K562 (cell line): ENCODE results near the gene NPAS2. TPM values are rescaled to one million over a fixed set of nuclear protein-coding genes. Genes with fewer than 3 reads are reported as not detected.

Source experiments
- ATAC-seq: fragments of 200-7000 bp; cut with Tn5 transposase; 3 replicates; pipeline ENCODE4 v1.9.1; 2020; ENCODE audit warnings: moderate library complexity
- BruUV-seq: library from RNA; stranded (reverse); fragments of 400-500 nt; replicated peaks from 2 replicates; lab custom pipeline; 2021; lab: Mats Ljungman, UMichigan
- CTCF ChIA-PET: fragments of 300-600 bp; formaldehyde crosslinking; extraction: SDS; loops from one replicate; lab custom pipeline; 2021; ENCODE audit warnings: low intra/inter-chr PET ratio; lab: Yijun Ruan, JAX
- POLR2A ChIA-PET: fragments of 300-600, 350-650 bp; sonication (Branson Sonifier 250); formaldehyde crosslinking; extraction: SDS; loops from one replicate; lab custom pipeline; 2021; ENCODE audit warnings: antibody characterized with exemption, inconsistent platforms; lab: Yijun Ruan, JAX
- DNase-seq, 4 experiments: peaks; one replicate each; pipeline versions ENCODE4 v3.0.0 to v3.0.0-alpha.2; 2011 to 2018; ENCODE audit warnings: low spot score in 3 of 4, mixed read lengths in 3 of 4; ENCODE audit errors: extremely low read depth in 1 of 4
- FAIRE-seq: peaks from 2 replicates; lab custom pipeline; 2011; peaks lifted over from hg19 to GRCh38; lab: Jason Lieb, UNC
- H2AFZ ChIP-seq: 2 replicates; pipeline ENCODE4 v1.6.0; 2011; ENCODE audit warnings: low read depth, low read length, control low read depth, inconsistent platforms
- H3K27ac ChIP-seq: fragments of 200-600 bp; 3 replicates; pipeline ENCODE4 v1.8.0; 2011; ENCODE audit warnings: low read depth, mild to moderate bottlenecking, control low read depth, inconsistent platforms, low read length, moderate library complexity, mixed read lengths; ENCODE audit errors: extremely low read depth
- H3K27me3 ChIP-seq, 2 experiments: fragments of 300-600 bp in 1 of 2; 2 replicates in 1 of 2; 3 replicates in 1 of 2; pipeline versions ENCODE4 v1.6.0 to v1.8.0; 2011; ENCODE audit warnings: inconsistent platforms in 2 of 2, low read length in 2 of 2, mild to moderate bottlenecking in 1 of 2, mixed read lengths in 1 of 2, moderate library complexity in 1 of 2; ENCODE audit not compliant: control insufficient read depth in 2 of 2, insufficient read depth in 2 of 2
- H3K36me3 ChIP-seq: fragments of 300-600 bp; 3 replicates; pipeline ENCODE4 v1.8.0; 2011; ENCODE audit warnings: mild to moderate bottlenecking, low read length, inconsistent platforms; ENCODE audit not compliant: control insufficient read depth, insufficient read depth
- H3K4me1 ChIP-seq, 2 experiments: fragments of 200-600 bp in 1 of 2; replicated peaks in 1 of 2; 2 replicates in 1 of 2; 3 replicates in 1 of 2; pipeline versions ENCODE4 v1.5.1 to v1.8.0; 2011; ENCODE audit warnings: inconsistent platforms in 2 of 2, low read length in 2 of 2, mild to moderate bottlenecking in 1 of 2, mixed read lengths in 1 of 2, moderate library complexity in 1 of 2; ENCODE audit not compliant: control insufficient read depth in 2 of 2, insufficient read depth in 2 of 2
- H3K4me2 ChIP-seq: 2 replicates; pipeline ENCODE4 v1.6.1; 2011; ENCODE audit warnings: low read length, control low read depth, inconsistent platforms, mixed read lengths; ENCODE audit not compliant: insufficient read depth
- H3K4me3 ChIP-seq: fragments of 200-600 bp; sonication (generic), shearing (Covaris generic); 2 replicates; pipeline ENCODE4 v1.5.1; 2016; ENCODE audit warnings: control low read depth, inconsistent platforms
- H3K79me2 ChIP-seq: fragments of 200-600 bp; 3 replicates; pipeline ENCODE4 v1.8.0; 2011; ENCODE audit warnings: low read length, inconsistent platforms; ENCODE audit not compliant: control insufficient read depth, insufficient read depth
- H3K9ac ChIP-seq, 2 experiments: 2 replicates each; pipeline versions ENCODE4 v1.6.0 to v1.6.1; 2011; ENCODE audit warnings: low read depth in 2 of 2, low read length in 2 of 2, control low read depth in 1 of 2, inconsistent platforms in 1 of 2, mild to moderate bottlenecking in 1 of 2, mixed read lengths in 1 of 2; ENCODE audit not compliant: insufficient read depth in 1 of 2
- H3K9me1 ChIP-seq: one replicate; pipeline ENCODE4 v1.6.0; 2011; ENCODE audit warnings: inconsistent platforms, mild to moderate bottlenecking, low read length, moderate library complexity; ENCODE audit not compliant: control insufficient read depth, insufficient read depth
- H3K9me3 ChIP-seq: replicated peaks from 2 replicates; pipeline ENCODE4 v1.5.1; 2011; ENCODE audit warnings: low read depth, low read length, inconsistent platforms; ENCODE audit not compliant: control insufficient read depth, insufficient read depth
- H4K20me1 ChIP-seq: replicated peaks from 2 replicates; pipeline ENCODE4 v1.6.1; 2011; ENCODE audit warnings: low read length, inconsistent platforms, mixed read lengths; ENCODE audit not compliant: control insufficient read depth, insufficient read depth
- NKRF ChIP-seq: fragments of 450-650 bp; IDR thresholded peaks from 2 replicates; pipeline ENCODE4 v1.6.1; 2016; ENCODE audit warnings: borderline replicate concordance
- WGBS: fragments of 100-300 bp; shearing (Covaris generic); methylation state at CpG from one replicate; pipeline ENCODE4 v1.1.6; 2016; ENCODE audit warnings: low coverage, mixed read lengths; ENCODE audit not compliant: insufficient coverage; ENCODE audit errors: missing lambda C conversion rate; 5-methylcytosine and 5-hydroxymethylcytosine counted together
- in situ Hi-C: fragments of 300-500 bp; cut with MboI; formaldehyde crosslinking; loops from 4 replicates; pipeline ENCODE4 v1.15.0; 2018; ENCODE audit warnings: inconsistent platforms, mixed read lengths
- intact Hi-C: fragments of 100-400 bp; cut with micrococcal nuclease; formaldehyde crosslinking; loops from 2 replicates; pipeline ENCODE4 v1.14.2; 2022
- polyA plus RNA-seq, 8 experiments: library from polyadenylated mRNA; depleted of rRNA in 4 of 8; stranded (reverse) in 5 of 8; unstranded in 3 of 8; fragments of >200 nt; fragmentation: Nextera tagmentation in 2 of 8; fragmentation: Illumina TruSeq in 1 of 8; extraction: Ambion mirVana in 2 of 8; extraction: Trizol in 1 of 8; gene quantifications; 2 replicates each; pipeline versions ENCODE4 v1.2.1 to v1.2.3, GENCODE V29; 2011 to 2014; ENCODE audit warnings: inconsistent platforms in 1 of 8, missing spikeins in 1 of 8
- total RNA-seq, 7 experiments: library from RNA; depleted of rRNA in 6 of 7; stranded (reverse); fragments of >200 nt in 6 of 7; fragmentation: Illumina TruSeq in 2 of 7; extraction: Trizol in 2 of 7; gene quantifications; 2 replicates each; pipeline versions ENCODE4 v1.2.1 to v1.2.3, GENCODE V29; 2011 to 2021; ENCODE audit warnings: low replicate concordance in 1 of 7

NPAS2 gene
- total and polyA plus RNA-seq, 9 of the 15 experiments (the other 6 are each of a cell fraction or from before 2014, with no cell fraction given): 0.06 to 0.29 (median 0.07) TPM; not detected in 5

- WGBS: 0% methylated on average over 9 of the region's 9 CpGs
- peaks cover 11 to 25% of the 10 kb centered on the region in 2 experiments; a peak in 4 of 5 replicates for H3K27me3 ChIP-seq
- no peak for FAIRE-seq
- TF ChIP-seq NKRF: no peak
- no peak overlapping the region for H3K4me3 ChIP-seq
- H3K9me3 ChIP-seq: no peaks in the 10 kb centered on the region
- H3K9ac ChIP-seq: no peak overlapping the region
- no TSS peak for BruUV-seq
- peaks cover 0 to 8% of the 10 kb centered on the region in 2 experiments; a peak in 2 of 5 replicates for H3K4me1 ChIP-seq
- no peak overlapping the region for H3K27ac ChIP-seq
- H3K79me2 ChIP-seq: no peaks in the 10 kb centered on the region
- no peaks in the 10 kb centered on the region for H4K20me1 ChIP-seq
- no peak for DNase-seq
- in situ Hi-C loops (no loop called here), intact Hi-C loops (loop anchor here (10.0 kb wide), 1 partner anchor 162 kb away; no protein-coding TSS in a partner anchor)
- no peak overlapping the region for H3K4me2 ChIP-seq
- H3K9me1 ChIP-seq: no peaks in the 10 kb centered on the region
- no peak for ATAC-seq
- ChIA-PET CTCF (no interaction called here), POLR2A (no interaction called here)
- H2AFZ ChIP-seq: no peak overlapping the region
- no peaks in the 10 kb centered on the region for H3K36me3 ChIP-seq
Observed at GRCh38 chr2:100822587-100823248, 2.8 kb downstream of the NPAS2 start.
